Measurements from ENCODE around the gene BAG3.

Gene BAG3

GRCh38 chr10:119725828-119726675 lies 74.9 kb downstream of the BAG3 start, which contains the start of gene INPP5F (continued):
- TF ChIP-seq ZNF324 (tag by site-specific recombination; IDR thresholded peaks at IDR 0.05), result no peak
- no peak for TF ChIP-seq PRDM2 (tag by site-specific recombination; IDR thresholded peaks at IDR 0.05; ENCODE audit: borderline replicate concordance)
- peak; percentile 100 for TF ChIP-seq ZNF366 (tag by site-specific recombination; conservative IDR thresholded peaks at IDR 0.05)
- no peak for TF ChIP-seq ZNF266 (tag by site-specific recombination; IDR thresholded peaks at IDR 0.05; ENCODE audit: low read depth)
- TF ChIP-seq ZNF549 (tag by site-specific recombination; IDR thresholded peaks at IDR 0.05), result no peak
- no peak for TF ChIP-seq ZNF174 (tag by site-specific recombination; IDR thresholded peaks at IDR 0.05)
- TF ChIP-seq ZEB2 (tag by site-specific recombination; IDR thresholded peaks at IDR 0.05), result no peak; the same call in 1 of the 2 replicates
- no peak for TF ChIP-seq ZNF121 (tag by site-specific recombination; IDR thresholded peaks at IDR 0.05)
- TF ChIP-seq ZSCAN18 (tag by site-specific recombination; IDR thresholded peaks at IDR 0.05), result no peak
- no peak for TF ChIP-seq ZNF548 (tag by site-specific recombination; IDR thresholded peaks at IDR 0.05)
- TF ChIP-seq ZNF830 (tag by site-specific recombination; IDR thresholded peaks at IDR 0.05; ENCODE audit: low read depth), result no peak
- no peak for TF ChIP-seq ZBTB7A (tag by site-specific recombination; IDR thresholded peaks at IDR 0.05; ENCODE audit: low read depth)
- TF ChIP-seq ZNF140 (tag by site-specific recombination; IDR thresholded peaks at IDR 0.05), result no peak
- TF ChIP-seq RBAK (tag by site-specific recombination; IDR thresholded peaks at IDR 0.05), result no peak
- TF ChIP-seq, protein P1, sequence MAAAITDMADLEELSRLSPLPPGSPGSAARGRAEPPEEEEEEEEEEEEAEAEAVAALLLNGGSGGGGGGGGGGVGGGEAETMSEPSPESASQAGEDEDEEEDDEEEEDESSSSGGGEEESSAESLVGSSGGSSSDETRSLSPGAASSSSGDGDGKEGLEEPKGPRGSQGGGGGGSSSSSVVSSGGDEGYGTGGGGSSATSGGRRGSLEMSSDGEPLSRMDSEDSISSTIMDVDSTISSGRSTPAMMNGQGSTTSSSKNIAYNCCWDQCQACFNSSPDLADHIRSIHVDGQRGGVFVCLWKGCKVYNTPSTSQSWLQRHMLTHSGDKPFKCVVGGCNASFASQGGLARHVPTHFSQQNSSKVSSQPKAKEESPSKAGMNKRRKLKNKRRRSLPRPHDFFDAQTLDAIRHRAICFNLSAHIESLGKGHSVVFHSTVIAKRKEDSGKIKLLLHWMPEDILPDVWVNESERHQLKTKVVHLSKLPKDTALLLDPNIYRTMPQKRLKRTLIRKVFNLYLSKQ (tag by site-specific recombination; IDR thresholded peaks at IDR 0.05; ENCODE audit: borderline replicate concordance), result no peak
- TF ChIP-seq ZBTB17 (tag by site-specific recombination; IDR thresholded peaks at IDR 0.05), result 0 out of 2 replicates have a peak, but pooled peaks have one; percentile 7
- TF ChIP-seq ZNF785 (tag by site-specific recombination; IDR thresholded peaks at IDR 0.05), result no peak
- no peak for TF ChIP-seq ZNF133 (tag by site-specific recombination; IDR thresholded peaks at IDR 0.05)
- TF ChIP-seq ZNF776 (tag by site-specific recombination; IDR thresholded peaks at IDR 0.05; ENCODE audit: borderline replicate concordance), result no peak
- TF ChIP-seq ZFP69B (tag by site-specific recombination; IDR thresholded peaks at IDR 0.05), result no peak
- TF ChIP-seq, protein P2, sequence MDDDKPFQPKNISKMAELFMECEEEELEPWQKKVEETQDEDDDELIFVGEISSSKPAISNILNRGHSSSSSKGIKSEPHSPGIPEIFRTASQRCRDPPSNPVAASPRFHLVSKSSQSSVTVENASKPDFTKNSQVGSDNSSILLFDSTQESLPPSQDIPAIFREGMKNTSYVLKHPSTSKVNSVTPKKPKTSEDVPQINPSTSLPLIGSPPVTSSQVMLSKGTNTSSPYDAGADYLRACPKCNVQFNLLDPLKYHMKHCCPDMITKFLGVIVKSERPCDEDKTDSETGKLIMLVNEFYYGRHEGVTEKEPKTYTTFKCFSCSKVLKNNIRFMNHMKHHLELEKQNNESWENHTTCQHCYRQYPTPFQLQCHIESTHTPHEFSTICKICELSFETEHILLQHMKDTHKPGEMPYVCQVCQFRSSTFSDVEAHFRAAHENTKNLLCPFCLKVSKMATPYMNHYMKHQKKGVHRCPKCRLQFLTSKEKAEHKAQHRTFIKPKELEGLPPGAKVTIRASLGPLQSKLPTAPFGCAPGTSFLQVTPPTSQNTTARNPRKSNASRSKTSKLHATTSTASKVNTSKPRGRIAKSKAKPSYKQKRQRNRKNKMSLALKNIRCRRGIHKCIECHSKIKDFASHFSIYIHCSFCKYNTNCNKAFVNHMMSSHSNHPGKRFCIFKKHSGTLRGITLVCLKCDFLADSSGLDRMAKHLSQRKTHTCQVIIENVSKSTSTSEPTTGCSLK (tag by site-specific recombination; IDR thresholded peaks at IDR 0.05), result no peak
- no peak for TF ChIP-seq TSHZ1 (tag by site-specific recombination; IDR thresholded peaks at IDR 0.05; ENCODE audit: borderline replicate concordance)
- TF ChIP-seq REPIN1 (tag by site-specific recombination; IDR thresholded peaks at IDR 0.05; ENCODE audit: low read depth), result no peak

All from HEK293 (cell line).